Testis (tissue), 3 donors: ENCODE data around the gene AGAP1. TPM values are rescaled to one million over a fixed set of nuclear protein-coding genes. Genes with fewer than 3 reads are reported as not detected.

Experiments
- DNase-seq: peaks from one replicate; pipeline ENCODE4 v3.0.0-alpha.2; 2019
- H3K27ac ChIP-seq, 2 donors: fragments of 200-600 bp; sonication (generic); one replicate each; pipeline ENCODE4 v1.5.1; 2019
- H3K27me3 ChIP-seq: fragments of 200-600 bp; sonication (generic); one replicate; pipeline ENCODE4 v1.5.1; 2019
- H3K36me3 ChIP-seq: fragments of 200-600 bp; sonication (generic); one replicate; pipeline ENCODE4 v1.5.1; 2017; ENCODE audit warnings: low read depth; ENCODE audit errors: missing control alignments
- H3K4me1 ChIP-seq: fragments of 200-600 bp; sonication (generic); one replicate; pipeline ENCODE4 v1.5.1; 2019
- H3K4me3 ChIP-seq, 2 donors: fragments of 200-600 bp; sonication (generic); one replicate each; pipeline ENCODE4 v1.5.1; 2017 to 2019
- H3K9me3 ChIP-seq: fragments of 200-600 bp; sonication (generic); one replicate; pipeline ENCODE4 v1.5.1; 2017
- POLR2A ChIP-seq: fragments of 450-650 bp; IDR thresholded peaks from one replicate; pipeline ENCODE4 v1.6.1; 2017; ENCODE audit warnings: antibody characterized with exemption, mild to moderate bottlenecking, moderate library complexity
- WGBS, 2 donors: methylation state at CpG; one replicate each; pipeline ENCODE4 v1.1.5; 2018; 5-methylcytosine and 5-hydroxymethylcytosine counted together
- intact Hi-C: fragments of 100-400 bp; cut with DNase I; formaldehyde crosslinking; loops from one replicate; pipeline ENCODE4 v1.15.1; 2023; ENCODE audit warnings: low total_unique reads
- polyA plus RNA-seq: library from polyadenylated mRNA; stranded (reverse); fragments of 350-450 nt; fragmentation: Illumina TruSeq; extraction: RNeasy Lipid Tissue Mini Kit (QIAGEN cat#74804); gene quantifications from one replicate; pipeline ENCODE4 v1.2.3, GENCODE V29; 2014; ENCODE audit warnings: low read depth, low replicate concordance; ENCODE audit not compliant: insufficient read depth
- total RNA-seq, 2 donors: library from RNA; depleted of rRNA; stranded (reverse); fragments of >200 nt; gene quantifications; one replicate each; pipeline ENCODE4 v1.2.3, GENCODE V29; 2016
- TF ChIP-seq, protein P1 (sequence below), 3 experiments: fragments of 450-650 bp in 2 of 3; fragments of 200-600 bp in 1 of 3; sonication (generic) in 1 of 3; IDR thresholded peaks; one replicate each; pipeline ENCODE4 v1.5.1; 2016 to 2019; ENCODE audit warnings: antibody characterized with exemption in 3 of 3, mild to moderate bottlenecking in 2 of 3, moderate library complexity in 1 of 3

The AGAP1 gene
- total and polyA plus RNA-seq, 3 donors from 2014 or later = 21.4 to 45.5 (median 40.7) TPM

DNA sequence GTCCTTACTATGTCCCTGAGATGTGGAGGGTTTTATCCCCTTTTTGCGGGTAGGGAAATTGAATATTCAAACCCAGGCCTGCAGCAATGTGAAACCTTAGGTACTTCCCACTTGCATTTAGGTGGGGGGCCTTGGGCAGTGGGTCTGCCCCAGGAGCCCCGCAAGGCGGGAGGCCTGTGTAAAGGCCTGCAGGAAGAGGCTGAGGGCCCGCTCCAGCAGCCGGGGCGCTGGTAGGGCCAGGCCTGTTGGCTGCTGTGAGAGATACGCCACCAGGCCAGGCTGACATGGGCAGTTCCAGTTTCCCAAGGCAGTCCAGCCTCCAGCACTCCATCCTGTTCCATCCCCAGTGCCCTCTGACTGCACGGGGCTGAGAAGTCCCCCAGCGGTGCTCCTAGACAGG lies 610.1 kb downstream of the AGAP1 start:
- H3K36me3 ChIP-seq = no peaks in the 10 kb centered on the region
- intact Hi-C loops = no loop called here
- WGBS, 2 donors = 94 to 100% methylated on average over 4 to 9 of the region's 9 CpGs
- no peak for DNase-seq
- H3K9me3 ChIP-seq = no peaks in the 10 kb centered on the region
- TF ChIP-seq, protein P1, sequence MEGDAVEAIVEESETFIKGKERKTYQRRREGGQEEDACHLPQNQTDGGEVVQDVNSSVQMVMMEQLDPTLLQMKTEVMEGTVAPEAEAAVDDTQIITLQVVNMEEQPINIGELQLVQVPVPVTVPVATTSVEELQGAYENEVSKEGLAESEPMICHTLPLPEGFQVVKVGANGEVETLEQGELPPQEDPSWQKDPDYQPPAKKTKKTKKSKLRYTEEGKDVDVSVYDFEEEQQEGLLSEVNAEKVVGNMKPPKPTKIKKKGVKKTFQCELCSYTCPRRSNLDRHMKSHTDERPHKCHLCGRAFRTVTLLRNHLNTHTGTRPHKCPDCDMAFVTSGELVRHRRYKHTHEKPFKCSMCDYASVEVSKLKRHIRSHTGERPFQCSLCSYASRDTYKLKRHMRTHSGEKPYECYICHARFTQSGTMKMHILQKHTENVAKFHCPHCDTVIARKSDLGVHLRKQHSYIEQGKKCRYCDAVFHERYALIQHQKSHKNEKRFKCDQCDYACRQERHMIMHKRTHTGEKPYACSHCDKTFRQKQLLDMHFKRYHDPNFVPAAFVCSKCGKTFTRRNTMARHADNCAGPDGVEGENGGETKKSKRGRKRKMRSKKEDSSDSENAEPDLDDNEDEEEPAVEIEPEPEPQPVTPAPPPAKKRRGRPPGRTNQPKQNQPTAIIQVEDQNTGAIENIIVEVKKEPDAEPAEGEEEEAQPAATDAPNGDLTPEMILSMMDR (IDR thresholded peaks at IDR 0.05) = no peak
- no peak for TF ChIP-seq POLR2A
- H3K27ac ChIP-seq = no peak overlapping the region
- H3K4me1 ChIP-seq = no peaks in the 10 kb centered on the region
- no peak overlapping the region for H3K4me3 ChIP-seq
- H3K27me3 ChIP-seq = no peaks in the 10 kb centered on the region

DNA sequence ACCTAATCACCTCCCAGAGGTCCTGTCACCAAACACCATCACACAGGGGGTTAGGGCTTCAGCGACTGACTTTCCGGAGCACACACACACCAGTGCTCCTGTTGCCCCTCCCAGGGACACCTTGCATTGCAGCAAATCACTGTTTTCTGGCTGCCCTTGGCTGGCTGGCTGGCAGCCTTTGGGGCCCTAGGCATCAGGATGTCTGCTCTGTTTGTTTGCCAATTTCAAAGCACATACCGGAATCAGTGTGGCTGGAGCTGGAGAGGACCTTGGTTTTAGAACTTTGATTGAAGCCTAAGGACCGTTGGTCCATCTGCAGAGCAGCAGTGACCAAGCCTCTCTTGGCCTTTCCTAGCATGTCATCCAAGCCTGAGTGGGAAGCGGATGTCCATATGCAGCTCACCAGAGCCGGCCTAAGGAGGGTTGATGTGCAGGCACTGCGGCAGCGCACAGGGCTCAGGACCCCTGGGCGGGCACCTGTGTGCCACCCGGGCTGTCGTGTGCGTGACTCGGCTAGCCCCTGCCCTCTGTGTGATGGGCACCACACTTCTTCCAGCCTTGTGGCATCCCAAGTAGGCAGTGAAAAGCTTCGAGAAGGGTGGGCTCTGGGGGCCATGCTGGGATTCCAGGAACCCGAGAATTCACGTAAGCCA lies 612.2 kb downstream of the AGAP1 start:
- Histone ChIP-seq H3K36me3 (no peaks in the 10 kb centered on the region), H3K4me3 (no peak overlapping the region), H3K27ac (no peak overlapping the region), H3K4me1 (no peaks in the 10 kb centered on the region), H3K27me3 (no peaks in the 10 kb centered on the region), H3K9me3 (no peaks in the 10 kb centered on the region)
- 92 to 95% methylated on average over 12 to 16 of the region's 16 CpGs for WGBS, 2 donors
- TF ChIP-seq, protein P1 (IDR thresholded peaks at IDR 0.05) = no peak
- no peak for TF ChIP-seq POLR2A
- intact Hi-C loops = no loop called here
- DNase-seq = no peak

DNA sequence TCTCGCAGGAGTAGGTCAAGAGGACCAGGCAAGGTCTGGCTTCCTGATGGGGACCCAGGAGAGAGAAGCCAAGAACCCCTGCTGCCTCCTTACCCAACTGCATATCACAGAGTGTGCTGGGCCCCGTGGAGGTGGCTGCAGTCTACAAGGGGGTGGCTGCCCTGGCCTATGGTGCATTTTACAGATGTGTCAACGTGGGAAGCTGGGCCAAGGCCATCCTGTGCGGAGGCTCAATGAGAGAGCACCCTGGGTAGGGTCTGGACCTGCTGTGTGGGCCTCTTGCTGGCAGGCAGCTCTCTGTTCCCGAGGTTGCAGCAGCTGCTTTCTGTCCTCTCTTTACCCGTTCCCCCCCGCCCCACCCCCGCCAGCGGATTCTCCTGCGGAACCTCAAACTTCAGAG lies 612.9 kb downstream of the AGAP1 start:
- H3K27me3 ChIP-seq = no peaks in the 10 kb centered on the region
- no peaks in the 10 kb centered on the region for H3K36me3 ChIP-seq
- WGBS, 2 donors = 42 to 76% methylated on average over 4 to 10 of the region's 10 CpGs
- H3K4me3 ChIP-seq = no peak overlapping the region
- H3K27ac ChIP-seq = no peak overlapping the region
- H3K4me1 ChIP-seq = no peaks in the 10 kb centered on the region
- TF ChIP-seq POLR2A = no peak
- TF ChIP-seq, protein P1 (IDR thresholded peaks at IDR 0.05) = no peak
- intact Hi-C loops = no loop called here
- DNase-seq = no peak
- H3K9me3 ChIP-seq = no peaks in the 10 kb centered on the region

DNA sequence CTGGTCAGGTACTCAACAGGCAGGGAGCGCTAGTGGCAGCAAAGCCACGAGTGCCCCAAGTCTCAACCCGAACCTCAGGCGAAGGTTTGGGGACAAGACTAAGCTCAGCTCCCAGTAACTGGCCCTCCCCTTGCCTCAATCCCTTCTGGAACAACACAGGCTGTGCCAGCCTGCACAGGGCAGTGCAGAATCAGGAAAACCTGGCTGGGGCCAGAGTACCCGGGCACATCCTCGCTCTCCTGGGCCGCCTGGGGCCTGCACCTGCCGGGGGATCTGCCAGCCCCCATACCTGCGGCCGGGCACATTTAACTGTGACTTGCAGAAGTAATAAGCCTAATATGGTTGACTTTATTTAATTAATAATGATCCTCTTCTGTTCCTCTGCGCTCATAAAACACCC lies 613.7 kb downstream of the AGAP1 start:
- whole genome bisulfite sequencing, 2 donors = 95 to 96% methylated on average over 9 to 11 of the region's 11 CpGs
- Histone ChIP-seq H3K27ac (no peak overlapping the region), H3K4me3 (no peak overlapping the region), H3K27me3 (no peaks in the 10 kb centered on the region), H3K9me3 (no peaks in the 10 kb centered on the region), H3K36me3 (no peaks in the 10 kb centered on the region), H3K4me1 (no peaks in the 10 kb centered on the region)
- intact Hi-C loops = no loop called here
- TF ChIP-seq, protein P1 (IDR thresholded peaks at IDR 0.05) = no peak
- no peak for TF ChIP-seq POLR2A
- no peak for DNase-seq
